Activated CD4-positive, alpha-beta T cell treated with anti-CD3 and anti-CD28 coated beads, Interleukin-2, amount 10 ng/mL, durations not matched to agents 7 days and 5 days (primary cell): Measurements from ENCODE around the gene AXL. TPM values are rescaled to one million over a fixed set of nuclear protein-coding genes. Genes with fewer than 3 reads are reported as not detected.
"Not testable (repeated sequence)": the region's sequence is repeated elsewhere in the genome, so short reads cannot be mapped to it uniquely, and the experiment has no call there.

Source experiments
- CTCF ChIA-PET: fragments of 350-600 bp; sonication (Branson Sonifier 250); formaldehyde crosslinking; loops from one replicate; lab custom pipeline; 2021; ENCODE audit warnings: antibody characterized with exemption; lab: Charles Lee
- POLR2A ChIA-PET: fragments of 350-600 bp; sonication (Branson Sonifier 250); formaldehyde crosslinking; loops from one replicate; lab custom pipeline; 2021; ENCODE audit warnings: antibody characterized with exemption; lab: Charles Lee
- DNase-seq: peaks from one replicate; pipeline ENCODE4 v3.0.0-alpha.2; 2020
- H3K27ac Mint-ChIP-seq: one replicate; pipeline ENCODE4 v1.8.0; 2021; ENCODE audit warnings: mild to moderate bottlenecking, moderate library complexity, mixed read lengths
- H3K27me3 Mint-ChIP-seq: one replicate; pipeline ENCODE4 v1.8.0; 2021; ENCODE audit warnings: mixed read lengths
- H3K36me3 Mint-ChIP-seq: one replicate; pipeline ENCODE4 v1.8.0; 2021; ENCODE audit warnings: low read depth, mixed read lengths
- H3K4me1 Mint-ChIP-seq: one replicate; pipeline ENCODE4 v1.8.0; 2021; ENCODE audit warnings: mixed read lengths
- H3K4me3 Mint-ChIP-seq: one replicate; pipeline ENCODE4 v1.8.0; 2021; ENCODE audit warnings: mild to moderate bottlenecking, moderate library complexity, mixed read lengths
- H3K9me3 Mint-ChIP-seq: one replicate; pipeline ENCODE4 v1.8.0; 2021; ENCODE audit warnings: mixed read lengths
- total RNA-seq, 2 experiments: library from RNA; stranded (reverse); gene quantifications; one replicate each; pipeline ENCODE4 v1.2.3, GENCODE V29; 2021

Gene AXL
- total RNA-seq, 2 experiments from 2014 or later: 0.06 to 0.20 TPM

DNA sequence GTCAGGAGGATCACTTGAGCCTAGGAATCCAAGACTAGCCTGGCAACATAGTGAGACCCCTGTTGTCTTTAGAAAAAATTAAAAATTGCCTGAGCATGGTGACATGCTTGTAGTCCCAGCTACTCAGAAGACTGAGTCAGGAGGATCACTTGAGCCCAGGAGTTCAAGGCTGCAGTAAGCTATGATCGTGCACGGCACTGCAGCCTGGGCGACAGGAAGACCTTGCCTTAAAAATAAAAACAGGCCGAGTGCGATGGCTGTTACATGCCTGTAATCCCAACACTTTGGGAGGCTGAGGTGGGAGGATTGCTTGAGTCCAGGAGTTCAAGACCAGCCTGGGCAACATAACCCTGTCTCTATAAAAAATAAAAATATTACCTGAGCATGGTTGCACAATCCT is 50.5 kb downstream of the AXL start:
- no peaks in the 10 kb centered on the region for H3K9me3 Mint-ChIP-seq
- H3K4me1 Mint-ChIP-seq: peaks cover 33% of the 10 kb centered on the region
- no peaks in the 10 kb centered on the region for H3K27me3 Mint-ChIP-seq
- no peak overlapping the region for H3K27ac Mint-ChIP-seq
- peaks cover 75% of the 10 kb centered on the region for H3K36me3 Mint-ChIP-seq
- no peak for DNase-seq
- ChIA-PET CTCF (interaction anchor here (0.8 kb wide), 1 partner anchor 635 kb away, joined by 3 read pairs; no protein-coding TSS in a partner anchor), POLR2A (no interaction called here)
- no peak overlapping the region for H3K4me3 Mint-ChIP-seq

DNA sequence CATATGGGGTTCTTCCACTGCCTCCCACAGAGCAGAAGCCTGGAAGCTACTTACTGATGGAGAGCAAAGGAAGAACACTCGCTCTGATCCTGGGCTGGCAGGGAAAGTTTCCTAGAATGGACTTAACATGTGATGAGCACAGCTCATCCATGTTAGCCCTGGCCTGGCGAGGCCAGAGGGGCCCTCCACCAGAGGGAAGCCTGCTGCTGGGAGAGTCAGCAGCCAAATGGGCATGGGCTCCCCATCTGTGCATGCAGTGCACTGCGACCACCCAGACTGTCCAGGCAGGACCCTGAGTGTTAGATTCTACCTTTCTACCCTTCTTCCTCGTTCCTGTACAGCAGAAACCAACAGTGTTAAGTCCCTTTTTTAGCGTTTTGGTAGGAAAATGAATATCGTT is 54.1 kb downstream of the AXL start:
- ChIA-PET CTCF (interaction anchor here (0.7 to 0.8 kb wide), 2 partner anchors 20 to 22 kb away, joined by 3 read pairs; no protein-coding TSS in a partner anchor), POLR2A (no interaction called here)

DNA sequence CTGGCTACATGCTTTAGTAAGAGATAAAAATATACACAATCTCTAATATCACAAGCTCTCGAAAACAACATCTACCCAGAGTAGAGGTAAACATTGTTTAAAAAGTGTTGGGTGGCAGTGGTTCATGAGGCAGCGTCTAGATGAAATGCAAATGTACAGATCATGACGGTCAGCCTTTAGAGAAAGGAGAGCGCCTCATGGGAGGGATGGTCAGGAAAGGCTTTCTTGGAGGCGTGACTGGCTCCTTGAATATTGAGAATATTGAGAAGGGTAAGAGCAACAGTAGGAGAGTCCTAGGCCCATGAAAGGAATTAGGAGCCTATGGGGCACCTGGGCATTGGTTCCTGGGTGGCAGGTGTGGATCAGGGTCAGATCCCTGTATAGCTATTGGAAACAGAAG is 55.8 kb downstream of the AXL start:
- ChIA-PET POLR2A (no interaction called here), CTCF (interaction anchor here (1.4 to 1.6 kb wide), 2 partner anchors 23 to 78 kb away, joined by 4 to 5 read pairs; no protein-coding TSS in a partner anchor)
- H3K36me3 Mint-ChIP-seq: peaks cover 75% of the 10 kb centered on the region
- no peak overlapping the region for H3K4me3 Mint-ChIP-seq
- peaks cover 6% of the 10 kb centered on the region for H3K4me1 Mint-ChIP-seq
- DNase-seq: no peak
- no peaks in the 10 kb centered on the region for H3K27me3 Mint-ChIP-seq
- peak overlapping the region; percentile 38 for H3K27ac Mint-ChIP-seq
- H3K9me3 Mint-ChIP-seq: no peaks in the 10 kb centered on the region

More for the DNA sequence above, 54.1 kb downstream of the AXL start:
- H3K36me3 Mint-ChIP-seq: peaks cover 70% of the 10 kb centered on the region
- no peaks in the 10 kb centered on the region for H3K27me3 Mint-ChIP-seq
- H3K4me1 Mint-ChIP-seq: peaks cover 6% of the 10 kb centered on the region
- H3K4me3 Mint-ChIP-seq: no peak overlapping the region
- DNase-seq: no peak
- H3K9me3 Mint-ChIP-seq: no peaks in the 10 kb centered on the region
- no peak overlapping the region for H3K27ac Mint-ChIP-seq

DNA sequence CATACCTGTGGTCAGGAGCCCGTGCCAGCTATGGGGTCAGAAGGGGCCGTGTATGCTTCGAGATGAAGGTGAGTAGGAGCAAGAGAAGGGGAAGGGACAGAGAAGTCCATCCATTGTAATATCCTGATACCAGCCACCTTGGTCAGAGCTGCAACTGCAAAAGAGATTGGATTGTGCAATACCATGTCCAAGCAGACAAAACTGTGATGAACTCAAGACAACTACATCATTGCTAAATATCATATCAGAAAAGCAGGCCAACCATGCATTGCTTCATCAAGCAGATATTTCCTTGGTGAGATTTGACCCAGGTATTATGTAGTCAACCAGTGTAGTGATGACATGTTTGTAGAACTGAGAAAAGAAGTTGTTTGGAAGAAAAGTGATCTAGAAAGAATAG is 57.2 kb downstream of the AXL start:
- Mint-ChIP-seq H3K36me3 (peaks cover 81% of the 10 kb centered on the region), H3K27me3 (no peaks in the 10 kb centered on the region), H3K4me1 (peaks cover 6% of the 10 kb centered on the region), H3K27ac (peak overlapping the region; percentile 50), H3K4me3 (no peak overlapping the region), H3K9me3 (no peaks in the 10 kb centered on the region)
- POLR2A ChIA-PET: no interaction called here
- CTCF ChIA-PET: interaction anchor here (1.1 kb wide), 1 partner anchor 12 kb away, joined by 5 read pairs; the partner anchor contains the start of gene HNRNPUL1
- no peak for DNase-seq

DNA sequence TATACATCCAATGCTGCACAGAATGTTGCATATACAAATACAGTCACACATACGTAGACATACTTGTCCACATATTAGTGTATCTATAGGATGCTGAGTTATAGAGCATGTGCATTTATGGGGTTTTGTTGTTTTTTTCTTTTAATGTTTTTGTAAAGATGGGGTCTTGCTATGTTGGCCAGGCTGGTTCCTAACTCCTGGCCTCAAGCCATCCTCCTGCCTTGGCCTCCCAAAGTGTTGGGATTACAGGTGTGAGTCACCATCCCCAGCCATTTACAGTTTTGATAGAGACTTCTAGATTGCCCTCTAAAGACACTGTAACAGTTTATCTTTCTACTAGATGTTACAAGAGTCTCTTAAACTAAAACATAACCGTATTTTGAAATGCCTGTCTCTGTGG is 59.5 kb downstream of the AXL start:
- CTCF ChIA-PET: interaction anchor here (2.0 kb wide), 1 partner anchor 13 kb away, joined by 5 read pairs; no protein-coding TSS in a partner anchor
- POLR2A ChIA-PET: no interaction called here

DNA sequence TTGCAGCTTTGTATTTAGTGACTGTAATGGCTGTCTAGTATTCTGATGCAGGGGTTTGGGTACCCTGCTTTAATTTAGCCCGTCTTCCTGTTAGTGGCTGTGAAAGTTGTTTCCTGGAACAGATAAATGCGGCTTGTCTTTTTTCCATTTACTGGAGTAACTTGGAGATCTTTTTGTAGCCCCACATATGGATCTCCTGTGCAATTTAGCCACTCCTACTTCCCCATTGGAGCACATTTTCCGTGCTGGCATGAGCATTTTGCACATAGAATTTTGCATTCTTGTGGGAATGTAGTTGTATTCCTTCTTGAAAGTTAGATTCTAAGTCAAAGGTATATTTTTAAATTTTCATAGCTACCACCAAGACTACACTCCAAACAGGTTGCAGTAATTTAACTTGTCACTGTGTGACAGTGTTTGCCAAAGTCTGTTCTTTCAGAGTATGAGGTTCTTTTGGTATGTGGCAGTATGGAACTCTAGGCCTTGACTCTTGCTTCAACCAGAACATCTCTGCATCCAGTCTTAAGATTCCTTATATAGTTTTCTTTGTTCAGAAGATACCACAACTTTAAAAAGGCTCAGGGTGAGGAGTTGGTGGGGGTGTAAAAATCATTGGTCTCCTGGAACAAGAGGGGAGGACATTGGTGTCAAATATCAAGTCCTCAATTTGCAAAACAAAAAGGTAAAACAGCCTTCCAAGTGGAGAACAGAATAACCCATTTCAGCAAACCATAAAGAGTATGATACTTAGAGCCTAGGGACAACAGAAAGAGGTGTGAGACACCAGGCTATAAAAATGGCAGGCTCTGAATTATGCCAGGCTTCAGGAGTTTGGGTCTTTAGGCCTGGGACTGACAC is 69.9 kb downstream of the AXL start:
- peaks cover 62% of the 10 kb centered on the region for H3K36me3 Mint-ChIP-seq
- DNase-seq: no peak
- CTCF ChIA-PET: interaction anchor here (0.9 kb wide), 1 partner anchor 23 kb away, joined by 3 read pairs; no protein-coding TSS in a partner anchor
- H3K27me3 Mint-ChIP-seq: no peaks in the 10 kb centered on the region
- POLR2A ChIA-PET: no interaction called here
- H3K4me3 Mint-ChIP-seq: no peak overlapping the region
- peaks cover 2% of the 10 kb centered on the region for H3K4me1 Mint-ChIP-seq
- peak overlapping the region; percentile 36 for H3K27ac Mint-ChIP-seq
- H3K9me3 Mint-ChIP-seq: no peaks in the 10 kb centered on the region

More for the DNA sequence above, 59.5 kb downstream of the AXL start:
- Mint-ChIP-seq H3K4me3 (no peak overlapping the region), H3K9me3 (no peaks in the 10 kb centered on the region), H3K4me1 (no peaks in the 10 kb centered on the region), H3K36me3 (peaks cover 74% of the 10 kb centered on the region), H3K27me3 (no peaks in the 10 kb centered on the region), H3K27ac (no peak overlapping the region)
- DNase-seq: no peak

DNA sequence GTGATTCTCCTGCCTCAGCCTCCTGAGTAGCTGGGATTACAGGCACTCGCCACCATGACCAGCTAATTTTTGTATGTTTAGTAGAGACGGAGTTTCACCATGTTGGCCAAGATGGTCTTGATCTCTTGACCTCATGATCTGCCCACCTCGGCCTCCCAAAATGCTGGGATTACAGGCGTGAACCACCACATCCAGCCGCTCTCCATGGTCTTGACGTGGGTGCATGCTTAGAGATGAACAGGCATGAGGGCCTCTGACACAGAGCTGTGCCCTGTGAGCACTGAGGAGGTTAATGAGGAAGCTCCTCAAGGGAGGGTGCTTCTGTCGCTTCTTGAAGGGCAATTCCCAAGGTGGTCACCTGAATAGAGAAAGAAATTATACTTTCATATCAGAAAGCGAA is 70.8 kb downstream of the AXL start:
- H3K4me1 Mint-ChIP-seq, H3K27ac Mint-ChIP-seq, H3K4me3 Mint-ChIP-seq, H3K9me3 Mint-ChIP-seq, DNase-seq, H3K27me3 Mint-ChIP-seq, CTCF ChIA-PET: not testable (repeated sequence)
- POLR2A ChIA-PET: interaction anchor here (0.7 kb wide), 1 partner anchor 66 kb away, joined by 3 read pairs; no protein-coding TSS in a partner anchor
- H3K36me3 Mint-ChIP-seq: peaks cover 63% of the 10 kb centered on the region

DNA sequence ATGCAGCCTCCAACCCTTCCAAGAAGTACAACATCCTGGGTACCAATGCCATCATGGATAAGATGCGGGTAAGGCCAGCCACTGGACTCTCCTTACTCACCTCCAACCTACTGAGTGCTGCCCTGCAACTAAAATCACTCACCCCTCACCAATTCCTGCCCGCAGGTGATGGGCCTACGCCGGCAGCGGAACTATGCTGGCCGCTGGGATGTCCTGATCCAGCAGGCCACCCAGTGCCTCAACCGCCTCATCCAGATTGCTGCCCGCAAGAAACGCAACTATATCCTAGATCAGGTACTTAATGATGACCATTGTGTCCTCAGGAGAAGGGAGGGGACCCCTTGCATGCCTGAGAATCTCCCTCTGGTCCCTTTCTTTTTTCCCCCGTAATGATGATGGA is 75.4 kb downstream of the AXL start:
- Mint-ChIP-seq H3K4me1 (peaks cover 48% of the 10 kb centered on the region), H3K27ac (no peak overlapping the region), H3K36me3 (peaks cover 78% of the 10 kb centered on the region), H3K4me3 (no peak overlapping the region), H3K9me3 (no peaks in the 10 kb centered on the region), H3K27me3 (no peaks in the 10 kb centered on the region)
- no peak for DNase-seq
- ChIA-PET POLR2A (no interaction called here), CTCF (interaction anchor here (0.8 to 1.1 kb wide), 5 partner anchors 9 to 89 kb away, joined by 3 to 4 read pairs (median 3); no protein-coding TSS in a partner anchor)

DNA sequence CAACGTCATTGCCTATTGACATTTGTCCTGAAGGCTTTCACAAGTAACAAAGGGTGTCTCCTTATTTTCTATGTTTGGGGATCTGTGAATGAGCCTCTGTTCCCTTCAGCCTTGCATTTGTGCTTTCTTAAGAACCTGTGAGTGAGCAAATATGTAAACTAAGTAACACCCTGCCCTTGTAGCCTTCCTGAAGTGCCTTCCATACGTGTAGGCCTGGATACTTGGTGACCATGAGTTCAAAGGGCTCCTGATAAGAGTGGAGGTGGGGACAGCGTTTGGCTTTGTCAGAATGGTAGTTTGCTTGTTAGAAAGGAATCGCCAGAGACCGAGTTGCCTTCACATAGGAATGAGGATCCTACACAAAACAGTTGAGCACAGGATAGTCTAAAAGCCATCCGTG is 76.5 kb downstream of the AXL start:
- ChIA-PET CTCF (interaction anchor here (0.8 to 1.1 kb wide), 4 partner anchors 10 to 23 kb away, joined by 3 read pairs; no protein-coding TSS in a partner anchor), POLR2A (no interaction called here)
- Mint-ChIP-seq H3K4me1 (peaks cover 60% of the 10 kb centered on the region), H3K27me3 (no peaks in the 10 kb centered on the region), H3K36me3 (peaks cover 84% of the 10 kb centered on the region), H3K9me3 (no peaks in the 10 kb centered on the region), H3K27ac (no peak overlapping the region), H3K4me3 (no peak overlapping the region)
- no peak for DNase-seq

DNA sequence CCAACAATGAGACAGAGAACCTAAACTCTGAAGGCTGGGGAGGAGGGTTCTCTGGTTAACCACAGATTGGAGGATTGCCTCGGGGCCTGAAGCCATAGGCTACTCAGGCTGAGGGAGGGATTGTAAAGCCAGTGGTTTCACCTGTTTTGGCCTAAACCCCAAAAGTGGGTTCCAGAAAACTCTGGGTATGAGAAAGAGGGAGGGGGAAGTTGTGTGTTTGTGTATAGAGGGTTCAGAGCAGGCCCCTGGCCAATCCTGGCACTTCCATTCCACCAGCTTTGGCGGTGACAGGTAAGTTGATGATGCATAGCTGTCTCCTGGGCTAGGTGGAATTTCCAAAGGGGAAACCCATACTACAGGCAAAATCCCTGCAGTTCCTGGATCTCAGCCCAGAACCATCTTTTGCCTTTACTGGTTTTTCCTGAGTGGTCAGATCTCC is 77.4 kb downstream of the AXL start:
- H3K4me3 Mint-ChIP-seq: no peak overlapping the region
- POLR2A ChIA-PET: interaction anchor here (0.5 kb wide), 1 partner anchor 10 kb away, joined by 3 read pairs; no protein-coding TSS in a partner anchor

DNA sequence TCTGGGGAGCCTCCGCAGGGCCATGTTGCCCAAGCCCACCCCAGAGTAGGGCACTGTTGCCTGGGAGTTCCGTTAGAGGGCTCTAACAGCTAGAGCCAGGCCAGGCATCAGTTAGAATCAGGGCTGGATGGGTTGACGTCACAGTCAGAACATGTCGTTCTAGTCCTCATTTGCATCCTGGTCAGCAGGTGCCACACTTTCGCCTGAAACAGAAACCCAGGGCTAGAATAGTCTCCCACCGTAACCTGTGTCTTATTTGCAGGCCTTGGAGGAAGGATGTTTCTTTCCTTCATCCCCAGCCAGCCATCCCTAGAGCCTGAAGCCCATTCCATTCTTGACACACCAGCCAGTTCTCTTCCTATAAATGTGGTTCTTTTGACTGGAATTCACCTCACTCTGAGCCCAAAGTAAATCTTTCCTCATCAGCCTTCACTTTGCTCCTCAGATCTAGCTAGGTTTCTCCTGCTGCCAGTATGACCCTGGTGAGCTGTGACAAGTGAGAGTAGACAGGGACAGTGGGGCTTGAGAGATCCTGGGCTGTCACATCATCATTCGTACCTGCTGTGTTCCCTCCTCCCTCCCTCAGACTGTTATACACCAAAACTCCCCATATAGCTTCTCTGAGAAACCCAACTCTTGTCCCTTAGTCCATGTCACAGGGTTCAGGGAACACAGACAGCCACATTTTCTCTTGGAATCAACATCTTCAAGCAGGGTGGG is 78.8 kb downstream of the AXL start:
- H3K27ac Mint-ChIP-seq: peak overlapping the region; percentile 76
- ChIA-PET CTCF (interaction anchor here (0.6 to 2.7 kb wide), 6 partner anchors 10 to 72 kb away, joined by 3 to 14 read pairs (median 4); no protein-coding TSS in a partner anchor), POLR2A (interaction anchor here (0.7 kb wide), 1 partner anchor 855 kb away, joined by 3 read pairs; no protein-coding TSS in a partner anchor)
- H3K4me3 Mint-ChIP-seq: no peak overlapping the region
- peaks cover 87% of the 10 kb centered on the region for H3K36me3 Mint-ChIP-seq
- peaks cover 82% of the 10 kb centered on the region for H3K4me1 Mint-ChIP-seq
- no peaks in the 10 kb centered on the region for H3K9me3 Mint-ChIP-seq
- H3K27me3 Mint-ChIP-seq: no peaks in the 10 kb centered on the region
- DNase-seq: no peak

More for the DNA sequence above, 77.4 kb downstream of the AXL start:
- no peak for DNase-seq
- Mint-ChIP-seq H3K4me1 (peaks cover 69% of the 10 kb centered on the region), H3K9me3 (no peaks in the 10 kb centered on the region), H3K36me3 (peaks cover 84% of the 10 kb centered on the region), H3K27me3 (no peaks in the 10 kb centered on the region), H3K27ac (peak overlapping the region; percentile 76)
- CTCF ChIA-PET: interaction anchor here (0.6 kb wide), 1 partner anchor 12 kb away, joined by 4 read pairs; no protein-coding TSS in a partner anchor

DNA sequence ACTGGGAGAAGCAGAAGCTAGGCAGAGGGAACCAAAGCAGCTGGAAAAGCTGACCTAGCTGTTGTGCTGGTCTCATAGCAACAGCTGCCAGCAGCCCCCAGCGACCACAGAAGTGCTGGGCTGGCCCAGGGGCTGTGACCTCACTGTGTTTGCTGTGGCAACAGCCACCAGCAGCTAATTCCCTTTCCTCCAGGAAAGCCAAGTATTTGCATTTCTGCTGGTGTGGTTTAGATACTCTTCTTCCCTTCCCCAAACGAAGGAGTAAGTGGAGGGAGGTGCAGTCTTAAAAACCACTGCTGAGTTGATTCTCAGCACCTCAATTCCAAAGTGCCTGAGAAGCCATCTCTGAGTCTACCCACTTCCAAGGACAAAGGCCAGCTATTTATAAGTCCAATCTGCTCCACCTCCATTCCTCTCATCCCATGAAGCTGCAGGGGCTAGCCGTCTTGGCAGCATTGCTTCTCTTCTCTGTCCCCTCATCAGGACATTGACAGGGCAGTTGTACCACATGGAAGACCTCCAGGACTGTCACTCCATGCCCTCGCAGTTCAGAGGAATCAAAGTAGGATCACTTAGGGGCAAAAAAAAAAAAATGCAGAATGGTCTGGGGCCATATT is 79.4 kb downstream of the AXL start:
- ChIA-PET CTCF (interaction anchor here (0.8 to 2.7 kb wide), 6 partner anchors 10 to 71 kb away, joined by 3 to 14 read pairs (median 4); no protein-coding TSS in a partner anchor), POLR2A (interaction anchor here (0.7 kb wide), 1 partner anchor 855 kb away, joined by 3 read pairs; no protein-coding TSS in a partner anchor)
- Mint-ChIP-seq H3K9me3 (no peaks in the 10 kb centered on the region), H3K27ac (peak overlapping the region; percentile 76), H3K27me3 (no peaks in the 10 kb centered on the region), H3K36me3 (peaks cover 91% of the 10 kb centered on the region), H3K4me1 (peaks cover 89% of the 10 kb centered on the region), H3K4me3 (no peak overlapping the region)
- no peak for DNase-seq
